GM21529 (cell line): Measurements from ENCODE around the gene NFE2L3.
"Not testable (repeated sequence)": the region's sequence is repeated elsewhere in the genome, so short reads cannot be mapped to it uniquely, and the experiment has no call there.

Source experiments
- ATAC-seq: cut with Tn5 transposase; IDR thresholded peaks from one replicate; pipeline ENCODE4 v1.9.1; 2021; ENCODE audit not compliant: unreplicated experiment

Gene NFE2L3

DNA sequence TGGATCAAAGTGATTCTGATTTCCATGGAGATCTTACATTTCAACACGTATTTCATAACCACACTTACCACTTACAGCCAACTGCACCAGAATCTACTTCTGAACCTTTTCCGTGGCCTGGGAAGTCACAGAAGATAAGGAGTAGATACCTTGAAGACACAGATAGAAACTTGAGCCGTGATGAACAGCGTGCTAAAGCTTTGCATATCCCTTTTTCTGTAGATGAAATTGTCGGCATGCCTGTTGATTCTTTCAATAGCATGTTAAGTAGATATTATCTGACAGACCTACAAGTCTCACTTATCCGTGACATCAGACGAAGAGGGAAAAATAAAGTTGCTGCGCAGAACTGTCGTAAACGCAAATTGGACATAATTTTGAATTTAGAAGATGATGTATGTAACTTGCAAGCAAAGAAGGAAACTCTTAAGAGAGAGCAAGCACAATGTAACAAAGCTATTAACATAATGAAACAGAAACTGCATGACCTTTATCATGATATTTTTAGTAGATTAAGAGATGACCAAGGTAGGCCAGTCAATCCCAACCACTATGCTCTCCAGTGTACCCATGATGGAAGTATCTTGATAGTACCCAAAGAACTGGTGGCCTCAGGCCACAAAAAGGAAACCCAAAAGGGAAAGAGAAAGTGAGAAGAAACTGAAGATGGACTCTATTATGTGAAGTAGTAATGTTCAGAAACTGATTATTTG is 33.3 kb downstream of the NFE2L3 start:
- peak; percentile 40 for ATAC-seq

DNA sequence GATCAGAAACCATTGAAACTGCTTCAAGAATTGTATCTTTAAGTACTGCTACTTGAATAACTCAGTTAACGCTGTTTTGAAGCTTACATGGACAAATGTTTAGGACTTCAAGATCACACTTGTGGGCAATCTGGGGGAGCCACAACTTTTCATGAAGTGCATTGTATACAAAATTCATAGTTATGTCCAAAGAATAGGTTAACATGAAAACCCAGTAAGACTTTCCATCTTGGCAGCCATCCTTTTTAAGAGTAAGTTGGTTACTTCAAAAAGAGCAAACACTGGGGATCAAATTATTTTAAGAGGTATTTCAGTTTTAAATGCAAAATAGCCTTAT is 33.8 kb downstream of the NFE2L3 start:
- ATAC-seq, result no peak

DNA sequence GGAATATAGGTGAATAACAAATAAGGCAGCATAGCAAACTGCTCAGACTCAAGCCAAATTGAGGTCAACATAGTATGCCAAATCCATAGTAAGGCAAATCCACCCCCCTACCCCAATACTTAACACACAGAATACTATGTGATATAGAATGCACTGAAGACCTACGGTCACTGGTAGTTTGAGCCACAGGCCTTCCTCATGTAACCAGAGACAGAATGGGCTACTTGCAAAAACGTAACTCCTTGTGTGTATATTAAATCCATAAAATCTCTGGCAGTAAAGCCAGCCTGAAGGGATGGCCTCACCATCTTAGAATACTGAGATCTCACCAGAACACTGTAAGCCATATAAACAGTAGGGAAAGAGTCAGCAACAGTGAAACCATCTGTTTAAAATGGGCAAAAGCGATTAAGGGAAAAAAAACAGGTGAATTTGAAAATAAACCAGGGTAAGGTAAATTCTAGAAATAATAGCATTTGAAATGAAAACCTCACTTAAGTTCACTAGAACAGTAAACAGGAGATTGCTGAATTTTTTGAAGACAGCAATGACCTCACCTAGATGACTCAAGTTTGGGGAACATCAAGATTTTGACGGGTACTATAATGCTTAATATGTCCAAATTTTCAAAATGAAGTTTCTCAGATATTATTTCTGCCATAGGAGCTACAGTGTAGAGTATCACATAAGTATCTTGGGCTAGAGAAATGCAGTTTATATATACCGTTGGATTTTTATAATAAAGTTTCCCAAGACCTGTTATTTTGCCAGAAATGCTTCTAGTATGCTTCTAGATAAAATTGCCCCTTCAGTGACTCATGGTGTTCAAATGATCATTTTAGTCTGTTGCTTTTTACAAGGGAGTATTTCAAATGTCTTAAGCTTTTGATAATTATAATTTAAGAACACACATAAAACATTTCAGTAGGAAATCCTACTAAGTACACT is 34.6 kb downstream of the NFE2L3 start:
- ATAC-seq, result no peak

DNA sequence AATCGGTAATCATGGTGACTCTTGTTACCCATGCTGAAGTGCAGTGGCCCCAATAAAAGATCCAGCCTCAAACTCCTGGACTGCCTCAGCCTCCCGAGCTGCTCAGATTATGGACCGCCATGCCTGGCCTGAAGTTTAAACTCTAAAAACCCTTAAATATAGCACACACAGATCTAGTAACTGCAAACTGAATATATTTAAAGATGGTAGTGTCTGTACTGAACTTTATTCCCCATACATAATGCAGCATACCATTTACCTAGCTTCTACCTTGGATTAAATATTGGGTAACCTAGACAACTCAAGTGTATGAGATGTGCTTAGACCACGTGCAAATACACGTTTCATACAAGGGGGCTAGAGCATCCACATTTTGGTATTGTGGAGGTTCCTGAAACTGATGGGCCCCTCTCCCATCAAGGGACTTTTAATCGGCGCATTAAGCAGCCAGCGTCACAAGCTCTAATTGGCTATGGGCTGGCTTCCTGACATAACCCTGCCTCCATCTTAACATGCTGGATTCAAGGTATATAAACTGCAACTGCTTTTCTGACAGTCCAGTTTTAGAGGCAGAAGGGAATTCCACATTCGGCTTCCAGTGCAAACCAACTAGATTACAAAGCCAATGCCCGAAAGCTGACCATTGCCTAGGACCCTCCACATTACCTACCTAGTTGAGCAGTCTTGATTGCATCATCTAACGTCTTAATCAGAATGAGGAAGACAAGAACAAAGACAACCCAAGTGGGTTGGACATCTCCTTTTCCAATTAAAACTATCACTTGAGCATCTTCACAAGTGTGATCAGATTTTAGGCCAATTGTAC is 35.6 kb downstream of the NFE2L3 start:
- no peak for ATAC-seq

DNA sequence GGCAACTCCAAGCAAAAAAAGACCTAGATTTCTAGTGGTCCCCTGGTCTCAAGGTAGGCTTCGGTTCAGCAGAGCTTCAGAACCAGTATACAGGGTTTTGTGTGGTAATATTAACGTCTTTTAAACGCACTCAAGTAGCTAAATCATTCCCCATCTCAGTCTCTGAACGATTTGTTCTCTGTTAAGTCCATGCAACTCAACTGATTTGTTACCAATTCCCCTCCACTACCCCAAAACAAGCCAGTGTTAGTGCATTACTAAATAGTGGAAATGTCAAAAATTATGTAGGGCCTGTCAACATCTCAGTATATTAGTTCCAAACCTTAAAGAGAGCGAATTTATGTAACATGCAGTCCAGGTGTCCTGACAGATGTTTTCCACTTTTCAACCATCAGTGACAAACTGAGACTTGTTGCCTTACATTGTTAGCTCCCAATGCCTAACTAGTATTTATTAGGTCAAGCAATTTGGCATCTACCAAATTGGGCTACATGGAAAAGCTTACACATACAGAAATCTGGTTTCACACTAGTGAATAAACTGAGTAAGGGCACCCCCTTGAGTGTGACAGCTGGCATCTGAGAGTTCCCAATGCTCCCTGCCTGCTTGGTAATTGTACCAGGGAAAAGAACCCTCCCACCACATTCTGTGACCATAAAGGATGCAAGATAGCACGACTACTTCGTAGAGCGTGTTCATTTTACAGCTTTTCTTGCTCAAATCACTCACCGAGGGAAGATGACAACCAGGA is 36.4 kb downstream of the NFE2L3 start:
- ATAC-seq, result no peak

DNA sequence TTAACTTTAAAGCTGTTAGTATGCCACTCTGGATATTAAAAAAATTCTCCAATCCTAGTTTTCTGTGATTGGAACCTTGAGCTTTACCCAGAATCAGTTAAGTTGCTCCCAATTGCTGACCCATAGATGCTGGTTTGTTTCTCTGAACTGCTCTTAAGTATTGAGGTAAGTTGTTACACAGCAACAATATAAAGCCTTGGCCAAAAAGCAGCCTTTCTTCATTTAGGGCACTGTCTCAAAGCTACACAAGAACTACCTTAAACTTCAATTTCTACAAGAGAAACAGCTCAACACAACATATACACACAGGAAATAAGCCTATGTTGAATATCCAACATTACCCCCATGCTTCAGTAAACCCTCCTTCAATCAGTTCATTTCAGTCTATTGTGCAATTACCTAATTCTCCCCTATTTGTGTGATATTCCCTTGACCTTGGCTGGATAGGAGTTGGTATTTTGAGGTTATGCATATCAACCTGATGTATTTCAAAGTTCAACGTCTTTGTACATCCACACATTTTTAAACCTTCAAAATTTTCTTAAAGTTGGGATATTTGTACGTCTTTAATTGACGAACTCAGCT is 37.1 kb downstream of the NFE2L3 start:
- ATAC-seq, result no peak

DNA sequence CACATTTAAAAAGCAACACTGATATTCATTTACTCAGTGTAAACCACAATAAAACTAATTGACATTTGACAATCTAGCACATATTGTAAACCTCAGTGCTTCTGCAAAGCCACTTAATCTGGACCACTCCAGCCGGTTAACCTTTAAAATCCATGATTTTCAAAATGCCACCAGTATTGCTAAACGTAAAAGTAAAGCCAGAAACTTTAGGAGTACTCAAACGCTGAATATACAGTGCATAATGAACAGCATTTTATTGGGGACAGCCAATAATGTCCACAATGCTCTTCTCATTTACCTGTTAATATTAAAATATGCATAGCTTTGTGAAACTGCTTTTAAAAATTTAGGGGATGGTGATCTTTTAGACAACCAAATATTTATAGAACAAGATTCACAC is 37.7 kb downstream of the NFE2L3 start:
- no peak for ATAC-seq

DNA sequence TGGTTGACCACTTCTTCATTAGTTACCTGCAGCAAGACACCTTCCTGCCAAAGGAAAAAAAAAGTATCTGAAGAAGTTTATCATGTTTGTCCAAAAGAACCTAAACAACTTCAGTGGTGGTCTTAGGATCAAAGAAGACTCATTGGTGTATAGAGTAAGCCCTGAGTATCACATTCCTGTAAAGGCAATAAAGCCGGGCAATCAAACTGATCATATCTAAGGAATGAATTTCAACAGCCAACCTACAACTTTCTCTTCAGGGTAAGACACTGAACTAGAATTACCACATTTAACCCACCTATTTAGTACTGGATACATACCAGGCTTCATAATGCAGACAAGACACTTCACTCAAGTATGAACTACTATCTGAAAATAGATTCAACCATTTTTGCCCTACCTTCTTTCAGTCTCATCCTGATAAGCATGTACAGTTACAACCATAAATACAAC is 38.4 kb downstream of the NFE2L3 start:
- ATAC-seq, result no peak

DNA sequence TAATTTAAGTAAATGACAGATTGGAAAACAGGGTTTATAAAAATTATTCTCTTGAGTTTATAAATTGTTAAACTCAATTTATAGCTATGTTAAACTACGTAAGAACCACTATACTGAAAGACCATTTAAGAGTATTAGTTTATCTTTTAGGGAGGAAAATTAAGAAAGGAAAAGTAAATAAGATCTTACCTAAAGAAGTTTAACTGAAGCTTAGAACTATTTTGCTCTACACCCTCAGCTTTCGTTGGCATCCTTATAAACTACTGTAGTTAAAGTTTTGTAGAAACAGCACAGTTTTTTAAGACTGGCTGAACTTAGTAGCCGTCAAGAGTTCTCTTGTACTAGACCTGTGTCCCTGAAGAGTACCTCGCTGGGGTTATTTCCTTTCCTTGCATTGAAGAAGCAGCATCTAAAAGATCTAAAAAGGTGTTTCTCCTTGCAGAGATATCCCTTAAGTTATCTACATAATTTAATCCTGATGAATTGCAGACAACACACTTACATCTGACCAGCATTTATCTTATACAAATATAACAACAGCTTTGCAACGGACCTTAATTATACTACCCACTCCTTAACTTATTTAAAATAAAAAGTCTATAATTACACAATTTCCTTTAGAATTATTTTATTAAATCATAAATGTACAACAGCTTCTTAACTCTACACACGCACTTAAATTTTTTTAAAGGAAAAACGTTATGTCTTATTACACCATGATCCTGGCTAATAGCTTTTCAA is 39.4 kb downstream of the NFE2L3 start:
- no peak for ATAC-seq

DNA sequence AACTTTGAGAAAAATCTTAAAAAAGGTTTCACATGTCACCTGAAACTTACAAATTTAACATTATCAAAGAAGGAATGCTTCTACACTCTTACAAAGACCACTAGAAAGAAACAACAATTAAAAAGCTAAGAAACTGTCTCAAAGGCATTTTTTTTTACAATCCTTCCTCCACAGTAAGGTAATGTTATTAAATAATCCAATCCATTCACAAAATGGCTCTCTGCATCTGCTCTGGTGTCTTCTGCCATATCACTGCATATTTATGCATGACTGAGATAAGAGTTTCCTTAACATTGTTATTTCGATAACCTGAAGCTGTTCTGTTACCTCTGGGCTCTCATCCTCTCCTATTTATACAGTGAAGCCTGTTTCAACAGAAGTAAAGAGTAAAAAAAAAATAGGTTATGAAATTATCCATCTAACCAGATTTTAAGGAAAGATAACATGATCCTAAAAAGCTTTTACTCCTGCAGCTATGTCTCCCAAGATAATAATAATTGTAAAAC is 40.0 kb downstream of the NFE2L3 start:
- ATAC-seq, result no peak

DNA sequence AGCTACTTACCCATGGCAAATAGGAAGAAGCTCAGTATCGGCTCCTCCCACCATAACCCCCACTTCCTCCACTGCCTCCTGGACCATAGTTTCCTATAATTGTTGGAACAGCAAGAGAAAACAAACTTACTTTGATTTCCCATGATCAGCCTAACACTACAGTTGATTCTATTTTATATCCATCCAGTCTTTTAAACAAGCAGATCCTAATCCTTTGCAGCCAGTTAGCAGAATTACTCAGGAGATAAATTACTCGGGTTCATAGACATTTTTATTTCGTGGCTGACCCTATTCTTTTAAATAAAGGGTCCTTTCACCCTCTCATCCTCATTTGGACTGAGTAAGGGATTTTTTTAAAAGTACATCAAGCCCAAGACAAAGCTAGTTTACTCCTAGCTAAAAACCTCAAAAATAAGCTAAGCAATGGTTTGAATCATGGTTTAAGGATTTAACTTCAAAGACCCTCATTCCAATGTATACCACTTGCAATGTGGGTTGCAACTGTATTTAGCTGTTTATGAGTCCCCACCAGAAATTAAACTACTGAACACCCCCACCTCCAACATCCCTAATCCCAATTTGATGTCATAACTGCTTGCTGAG is 40.6 kb downstream of the NFE2L3 start:
- ATAC-seq, result no peak

DNA sequence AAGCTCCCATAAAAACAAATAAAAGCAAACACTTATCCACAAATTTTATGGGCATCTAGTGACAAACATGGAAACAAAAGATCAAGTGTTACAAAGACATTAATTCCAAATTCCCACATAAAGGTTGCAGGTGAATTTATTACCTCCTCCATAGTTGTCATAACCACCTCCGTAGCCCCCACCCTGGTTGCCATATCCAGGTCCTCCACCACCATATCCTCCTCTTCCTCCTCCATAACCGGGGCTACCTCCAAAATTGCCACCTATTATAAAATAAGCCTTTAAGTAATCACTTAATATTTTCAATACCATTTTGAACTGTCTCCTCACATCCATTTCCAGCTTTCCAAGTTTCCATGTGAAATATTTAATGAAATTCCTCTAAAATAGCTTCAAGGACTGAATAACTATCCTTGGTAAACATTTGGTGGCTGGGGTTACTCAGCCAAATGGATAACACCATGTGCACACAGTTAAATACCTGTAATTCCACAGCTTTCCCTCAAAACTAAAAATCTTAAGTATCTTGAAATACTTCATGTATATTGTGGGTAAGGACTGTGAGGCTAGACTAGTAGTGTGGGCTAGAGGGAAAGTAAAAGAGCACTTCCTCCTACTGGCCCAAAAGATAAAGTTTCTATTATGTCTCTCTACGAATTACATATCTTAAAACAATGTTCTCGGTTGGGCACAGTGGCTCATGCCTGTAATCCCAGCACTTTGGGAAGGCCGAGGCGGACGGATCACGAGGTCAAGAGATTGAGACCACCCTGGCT is 41.6 kb downstream of the NFE2L3 start:
- ATAC-seq, result no peak

DNA sequence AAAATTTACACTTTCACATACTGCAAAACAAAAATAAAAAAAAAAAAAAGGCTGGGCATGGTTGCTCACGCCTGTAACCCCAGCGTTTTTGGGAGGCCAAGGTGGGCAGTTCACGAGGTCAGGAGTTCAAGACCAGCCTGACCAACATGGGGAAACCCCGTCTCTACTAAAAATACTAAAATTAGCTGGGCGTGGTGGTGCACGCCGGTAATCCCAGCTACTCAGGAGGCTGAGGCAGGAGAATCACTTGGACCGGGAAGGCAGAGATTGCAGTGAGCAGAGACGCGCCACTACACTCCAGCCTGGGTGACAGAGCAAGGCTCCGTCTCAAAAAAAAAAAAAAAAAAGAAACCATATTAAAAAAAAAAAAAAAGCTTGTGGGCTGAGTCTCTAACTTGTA is 42.8 kb downstream of the NFE2L3 start:
- ATAC-seq, result not testable (repeated sequence)

DNA sequence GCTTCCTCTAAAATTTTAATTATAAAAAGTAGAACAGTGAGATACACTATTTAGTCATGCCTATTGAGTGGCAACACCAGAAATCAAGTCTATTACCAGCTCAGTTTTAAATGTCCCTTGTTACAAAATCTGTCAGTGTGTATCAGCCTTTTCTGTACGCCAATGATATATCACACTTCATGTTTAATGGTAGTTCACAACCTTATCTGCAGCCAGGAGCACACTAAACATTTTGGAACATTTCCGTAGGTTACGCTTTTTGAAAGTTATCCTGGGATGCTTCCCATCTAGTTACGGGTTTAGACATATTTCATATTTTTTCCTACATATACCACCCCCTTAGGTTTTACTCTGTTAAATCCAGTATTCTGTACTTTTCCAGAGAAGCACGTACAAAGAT is 43.2 kb downstream of the NFE2L3 start:
- ATAC-seq, result no peak

DNA sequence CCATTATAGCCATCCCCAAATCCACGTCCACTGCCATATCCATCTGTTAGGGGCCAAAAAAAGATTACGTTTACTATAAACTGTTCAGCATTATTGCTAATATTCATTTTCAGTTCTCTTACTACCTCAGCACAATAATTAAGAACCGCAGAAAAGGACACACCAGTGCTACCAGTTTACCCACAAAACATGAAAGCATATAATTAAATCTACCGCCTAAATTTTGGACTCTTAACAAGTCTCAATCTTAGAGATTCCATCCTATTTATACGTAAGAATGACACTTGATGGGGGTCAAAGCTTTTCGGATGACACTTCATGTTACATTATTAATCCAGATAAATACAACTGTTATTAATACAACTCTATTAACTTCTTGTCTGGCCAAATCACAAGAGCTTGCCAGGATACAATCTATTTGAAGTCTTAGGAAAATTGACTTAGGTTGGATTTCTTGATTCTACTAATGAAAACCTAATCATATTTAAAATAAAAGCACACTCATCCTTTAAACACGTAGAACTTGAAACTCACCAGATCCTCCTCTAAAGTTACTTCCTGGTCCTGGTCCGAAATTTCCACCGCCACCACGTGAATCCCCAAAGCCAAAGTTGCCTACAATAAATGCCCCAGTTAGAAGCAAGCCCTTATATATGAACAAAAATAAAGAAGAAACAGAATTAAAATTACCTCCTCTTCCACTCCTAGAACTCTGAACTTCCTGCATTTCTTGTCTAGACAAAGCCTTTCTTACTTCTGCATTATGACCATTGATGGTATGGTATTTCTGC is 44.1 kb downstream of the NFE2L3 start:
- ATAC-seq, result no peak

DNA sequence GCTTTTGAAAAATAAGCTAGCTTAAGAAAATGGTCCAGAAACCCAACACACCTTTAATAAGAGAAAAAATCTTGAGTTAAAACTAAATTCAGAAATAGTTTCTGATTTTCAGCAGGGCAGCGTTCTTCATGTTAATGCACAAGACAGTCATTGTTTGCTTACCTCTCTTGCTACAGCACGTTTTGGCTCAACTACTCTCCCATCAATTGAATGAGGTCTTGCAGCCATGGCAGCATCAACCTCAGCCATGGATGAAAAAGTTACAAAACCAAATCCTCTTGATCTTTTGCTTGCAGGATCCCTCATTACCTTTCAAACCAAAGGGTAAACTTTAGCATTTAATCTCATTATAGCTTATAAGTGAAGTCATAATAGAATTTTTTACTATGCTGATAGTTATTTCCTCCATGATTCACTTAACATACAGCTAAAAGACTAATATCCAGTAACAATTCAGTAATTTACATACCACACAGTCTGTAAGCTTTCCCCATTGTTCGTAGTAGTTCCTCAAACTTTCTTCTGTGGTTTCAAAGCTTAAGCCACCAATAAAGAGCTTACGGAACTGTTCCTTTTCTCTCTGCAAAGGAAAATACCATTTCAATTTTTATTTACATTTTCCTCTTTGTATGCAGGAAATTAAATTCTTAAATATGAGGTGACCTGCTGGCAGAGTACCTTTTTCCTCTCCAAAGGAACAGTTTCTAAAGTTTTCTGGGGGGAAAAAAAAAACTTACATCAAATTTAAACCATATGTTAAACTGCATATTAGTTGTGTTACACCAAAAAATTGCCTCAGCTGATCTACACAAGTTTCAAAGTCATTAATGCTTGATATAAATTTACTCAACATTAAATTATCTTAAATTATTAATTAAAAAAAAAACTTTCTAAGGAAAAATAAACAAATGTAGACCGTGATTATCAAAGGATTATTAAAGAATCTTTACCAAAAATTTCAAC is 45.4 kb downstream of the NFE2L3 start:
- ATAC-seq, result no peak
